HG03066 (cell line): Measurements from ENCODE around the gene BOLA2.
"Not testable (repeated sequence)": the region's sequence is repeated elsewhere in the genome, so short reads cannot be mapped to it uniquely, and the experiment has no call there.

Experiments
- ATAC-seq: cut with Tn5 transposase; IDR thresholded peaks from one replicate; pipeline ENCODE4 v1.9.1; 2021; ENCODE audit warnings: low read depth; ENCODE audit not compliant: unreplicated experiment

BOLA2 gene

GRCh38 chr16:29454269-29454668 lies at the start of gene BOLA2, which contains the start of gene SLX1B:
Gene BOLA2, minus strand, starts transcription at chr16:29454351. Its CDS starts 98 bp downstream, at chr16:29454253.
Gene SLX1B, plus strand, starts transcription at chr16:29454533.
- peak; percentile 83 for ATAC-seq

DNA sequence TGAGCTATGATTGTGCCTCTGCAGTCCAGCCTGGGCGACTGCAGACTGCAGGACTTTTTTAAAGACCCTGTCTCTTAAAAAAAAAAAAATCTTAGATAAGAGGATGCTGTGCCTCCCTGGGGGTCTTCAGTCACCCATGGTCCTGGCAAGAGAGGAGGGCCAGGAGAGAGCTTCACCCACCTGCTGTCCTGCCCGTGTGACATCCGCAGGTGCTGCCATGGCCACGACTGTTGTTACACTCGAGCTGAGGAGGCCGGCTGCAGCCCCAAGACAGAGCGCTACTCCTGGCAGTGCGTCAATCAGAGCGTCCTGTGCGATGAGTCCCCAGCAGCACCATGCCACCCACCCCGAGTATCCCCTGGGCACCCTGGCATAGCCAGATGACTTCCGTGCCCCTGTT lies 28.1 kb upstream of the BOLA2 start:
- not testable (repeated sequence) for ATAC-seq

DNA sequence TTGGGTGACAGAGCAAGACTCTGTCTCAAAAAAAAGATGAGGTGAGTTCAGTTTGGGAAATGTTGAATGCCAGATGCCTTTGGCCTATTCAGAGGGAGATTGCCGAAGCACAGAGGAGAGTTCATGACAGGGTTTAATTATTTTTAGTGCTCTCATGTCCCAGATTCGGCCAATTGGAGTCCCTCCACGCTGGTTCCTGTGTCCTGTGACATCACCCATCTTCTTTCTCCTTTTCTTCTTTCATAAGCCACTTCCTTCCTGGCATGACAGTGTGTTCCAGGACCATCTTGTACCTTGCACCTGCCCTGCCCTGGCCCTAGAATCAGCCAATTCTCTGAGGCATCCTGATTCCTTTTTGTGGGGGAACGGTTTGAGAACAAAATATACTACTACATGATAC lies 17.9 kb upstream of the BOLA2 start:
- not testable (repeated sequence) for ATAC-seq

- not testable (repeated sequence) for ATAC-seq
These were observed 15.5 kb upstream of the BOLA2 start for GRCh38 chr16:29469660-29470059.

- ATAC-seq = not testable (repeated sequence)
These were observed 13.7 kb upstream of the BOLA2 start for GRCh38 chr16:29467654-29468366.

GRCh38 chr16:29466904-29467303 lies 12.8 kb upstream of the BOLA2 start:
- ATAC-seq = not testable (repeated sequence)

- not testable (repeated sequence) for ATAC-seq
These were observed 12.1 kb upstream of the BOLA2 start for GRCh38 chr16:29465985-29466824.

DNA sequence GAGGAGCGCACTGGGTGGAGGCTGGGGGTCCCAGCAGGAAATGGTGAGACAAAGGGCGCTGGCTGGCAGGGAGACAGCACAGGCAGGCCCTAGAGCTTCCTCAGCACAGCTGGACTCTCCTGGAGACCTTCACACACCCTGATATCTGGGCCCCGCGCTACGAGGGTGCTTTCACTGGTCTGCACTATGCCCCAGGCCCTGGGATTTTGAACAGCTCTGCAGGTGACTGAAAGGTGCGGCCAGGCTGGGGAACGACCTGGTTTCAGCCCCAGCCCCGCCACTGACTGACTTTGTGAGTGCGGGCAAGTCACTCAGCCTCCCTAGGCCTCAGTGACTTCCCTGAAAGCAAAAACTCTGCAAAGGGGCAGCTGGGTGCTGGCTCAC lies 6.5 kb upstream of the BOLA2 start:
- ATAC-seq = not testable (repeated sequence)

- ATAC-seq = not testable (repeated sequence)
These were observed 5.8 kb upstream of the BOLA2 start, which contains the start of gene SULT1A4 for GRCh38 chr16:29459706-29460646. Gene SULT1A4, plus strand, starts transcription at chr16:29459913. Its CDS starts 1,473 bp downstream, at chr16:29461386.

DNA sequence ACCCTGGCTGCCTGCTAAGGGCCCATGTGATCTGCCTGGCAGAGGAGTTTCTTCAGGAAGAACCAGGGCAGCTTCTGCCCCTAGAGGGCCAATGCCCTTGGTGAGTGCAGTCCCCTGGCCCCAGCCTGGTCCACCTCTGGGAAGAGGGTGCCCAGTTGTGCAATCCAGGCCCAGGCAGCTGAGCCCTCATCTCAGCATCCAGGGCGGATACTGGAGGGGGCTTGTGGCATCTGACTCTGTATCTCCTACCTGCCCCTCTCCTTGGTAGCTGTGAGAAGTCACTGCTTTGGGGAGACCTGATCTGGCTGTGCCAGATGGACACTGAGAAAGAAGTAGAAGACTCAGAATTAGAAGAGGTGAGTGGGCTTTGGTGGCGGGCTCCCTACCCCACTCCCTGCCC lies 3.5 kb upstream of the BOLA2 start:
- not testable (repeated sequence) for ATAC-seq

DNA sequence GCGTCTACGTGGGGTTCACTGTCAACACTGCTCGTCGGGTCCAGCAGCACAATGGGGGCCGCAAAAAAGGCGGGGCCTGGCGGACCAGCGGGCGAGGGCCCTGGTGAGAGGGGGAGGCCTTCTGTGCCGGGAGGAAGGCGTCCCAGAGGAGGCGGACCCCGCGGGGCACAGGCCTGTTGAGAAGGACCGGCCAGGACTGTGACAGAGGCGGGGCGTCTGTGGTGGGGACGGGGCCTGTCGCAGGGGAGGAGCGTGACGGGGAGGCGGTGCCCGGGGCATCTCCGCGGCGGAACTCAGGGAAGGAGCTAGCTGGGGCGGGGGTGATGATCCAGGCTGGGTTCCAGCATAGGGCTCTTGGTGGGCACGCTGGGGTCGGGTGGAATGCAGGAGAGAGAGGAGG lies 677 bp upstream of the BOLA2 start:
- ATAC-seq = peak; percentile 63

DNA sequence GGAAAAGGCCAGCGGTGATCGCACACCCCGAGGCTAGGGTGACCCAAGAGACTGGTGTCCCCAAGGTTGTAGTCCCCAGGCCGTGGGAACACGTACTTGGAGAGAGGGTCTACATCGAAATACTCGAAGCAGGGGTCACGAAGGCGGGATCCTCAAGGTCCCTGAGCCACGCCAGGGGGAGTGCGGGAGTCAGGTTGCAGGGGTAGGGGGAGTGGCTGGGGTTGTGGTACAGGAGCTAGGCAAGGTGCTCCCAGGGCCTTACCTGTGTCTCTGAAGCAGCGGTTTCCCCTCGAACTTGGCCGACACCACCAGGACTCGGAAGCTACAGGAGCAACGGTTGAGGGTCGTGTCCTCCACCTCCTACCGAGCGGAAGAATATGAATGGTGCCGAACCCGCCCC lies 397 bp downstream of the BOLA2 start:
- peak; percentile 16 for ATAC-seq

- not testable (repeated sequence) for ATAC-seq
These were observed 28.8 kb downstream of the BOLA2 start for GRCh38 chr16:29425390-29425789.

GRCh38 chr16:29423587-29423986 lies 30.6 kb downstream of the BOLA2 start:
- ATAC-seq = not testable (repeated sequence)

- ATAC-seq = not testable (repeated sequence)
These were observed 48.9 kb downstream of the BOLA2 start for GRCh38 chr16:29405249-29405648.
